Measurements from ENCODE around the gene GNPTAB.
"Not testable (repeated sequence)": the region's sequence is repeated elsewhere in the genome, so short reads cannot be mapped to it uniquely, and the experiment has no call there.

GNPTAB gene

GRCh38 chr12:101850199-101850598, 19.4 kb upstream of the GNPTAB start:
- peak; percentile 37 for DNase-seq

- no peak for DNase-seq
Observed at GRCh38 chr12:101847325-101847724, 16.6 kb upstream of the GNPTAB start.

- DNase-seq, result no peak
Observed at GRCh38 chr12:101845137-101845711, 14.5 kb upstream of the GNPTAB start.

- no peak for DNase-seq
Observed at GRCh38 chr12:101841069-101841468, 10.3 kb upstream of the GNPTAB start.

- DNase-seq, result no peak
Observed at GRCh38 chr12:101839324-101840283, 8.8 kb upstream of the GNPTAB start.

- DNase-seq, result no peak
Observed at GRCh38 chr12:101838628-101839323, 8.0 kb upstream of the GNPTAB start.

GRCh38 chr12:101832030-101832429, 1.3 kb upstream of the GNPTAB start:
- no peak for DNase-seq

- no peak for DNase-seq
Observed at GRCh38 chr12:101829639-101830366, 956 bp downstream of the GNPTAB start.

GRCh38 chr12:101828463-101829196, 2.1 kb downstream of the GNPTAB start:
- DNase-seq, result no peak

GRCh38 chr12:101826766-101827368, 3.9 kb downstream of the GNPTAB start:
- no peak for DNase-seq

GRCh38 chr12:101824831-101825230, 5.9 kb downstream of the GNPTAB start:
- DNase-seq, result no peak

- DNase-seq, result peak; percentile 43
Observed at GRCh38 chr12:101823891-101824290, 6.9 kb downstream of the GNPTAB start.

GRCh38 chr12:101823039-101823438, 7.7 kb downstream of the GNPTAB start:
- no peak for DNase-seq

- DNase-seq, result no peak
Observed at GRCh38 chr12:101819467-101819866, 11.3 kb downstream of the GNPTAB start.

- DNase-seq, result not testable (repeated sequence)
Observed at GRCh38 chr12:101818689-101819088, 12.1 kb downstream of the GNPTAB start.

- no peak for DNase-seq
Observed at GRCh38 chr12:101813117-101813516, 17.6 kb downstream of the GNPTAB start.

- not testable (repeated sequence) for DNase-seq
Observed at GRCh38 chr12:101812716-101813115, 18.0 kb downstream of the GNPTAB start.

GRCh38 chr12:101811342-101811741, 19.4 kb downstream of the GNPTAB start:
- not testable (repeated sequence) for DNase-seq

GRCh38 chr12:101809208-101809607, 21.6 kb downstream of the GNPTAB start:
- DNase-seq, result no peak

- DNase-seq, result no peak
Observed at GRCh38 chr12:101806265-101806664, 24.5 kb downstream of the GNPTAB start.

- no peak for DNase-seq
Observed at GRCh38 chr12:101804409-101804808, 26.4 kb downstream of the GNPTAB start.

- no peak for DNase-seq
Observed at GRCh38 chr12:101803978-101804377, 26.8 kb downstream of the GNPTAB start.

Measured in SIG-M5 (cell line).